GM23248 (cell line): ENCODE measurements around the gene ID1.

Experiments
- EZH2 ChIP-seq: fragments of 200-600 bp; sonication (generic); IDR thresholded peaks from 2 replicates; pipeline ENCODE4 v1.6.1; 2018; ENCODE audit warnings: antibody characterized with exemption, mild to moderate bottlenecking; ENCODE audit not compliant: insufficient read depth, poor library complexity, severe bottlenecking
- EZH2phosphoT487 ChIP-seq: fragments of 200-600 bp; sonication (generic); IDR thresholded peaks from 2 replicates; pipeline ENCODE4 v1.6.1; 2018; ENCODE audit warnings: antibody characterized with exemption, moderate library complexity, mild to moderate bottlenecking, low read depth; ENCODE audit not compliant: insufficient read depth

DNA sequence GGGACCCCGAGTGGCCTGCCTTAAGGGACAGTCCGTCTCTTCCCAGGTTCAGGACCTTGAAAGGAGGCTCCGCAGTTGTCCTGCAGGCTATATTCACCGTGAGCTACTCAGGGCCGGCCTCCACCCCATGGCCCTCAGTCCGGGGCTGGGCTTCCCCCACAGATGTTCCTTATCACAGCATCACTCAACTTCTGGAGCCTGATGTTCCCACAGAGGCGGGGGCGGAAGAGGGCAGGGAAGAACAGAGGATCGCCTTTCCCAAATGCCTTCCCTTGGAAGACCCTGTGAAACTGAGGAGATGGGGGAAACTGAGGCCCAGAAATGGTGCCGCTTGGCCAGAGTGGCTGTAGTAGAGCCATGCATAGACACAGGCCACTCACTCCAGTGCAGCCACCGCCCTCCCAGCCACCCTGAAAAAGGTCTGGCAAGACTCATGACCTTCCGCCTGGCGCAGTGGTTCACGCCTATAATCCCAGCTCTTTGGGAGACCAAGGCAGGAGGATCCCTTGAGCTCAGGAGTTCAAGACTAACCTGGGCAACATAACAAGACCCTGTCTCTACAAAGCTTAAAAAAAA is 28.3 kb downstream of the ID1 start:
- TF ChIP-seq EZH2phosphoT487 (no peak), EZH2 (no peak)
